GM12872 (cell line): ENCODE results near the gene KRTAP19-7.

Experiments used
- TF ChIP-seq, protein P1 (sequence below): IDR thresholded peaks from 3 replicates; pipeline ENCODE4 v1.5.1; 2011; ENCODE audit warnings: low read depth, mild to moderate bottlenecking, low read length, moderate library complexity; ENCODE audit not compliant: insufficient read depth

Gene KRTAP19-7, protein sequence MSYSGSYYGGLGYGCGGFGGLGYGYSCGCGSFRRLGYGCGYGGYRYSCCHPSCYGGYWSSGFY

DNA sequence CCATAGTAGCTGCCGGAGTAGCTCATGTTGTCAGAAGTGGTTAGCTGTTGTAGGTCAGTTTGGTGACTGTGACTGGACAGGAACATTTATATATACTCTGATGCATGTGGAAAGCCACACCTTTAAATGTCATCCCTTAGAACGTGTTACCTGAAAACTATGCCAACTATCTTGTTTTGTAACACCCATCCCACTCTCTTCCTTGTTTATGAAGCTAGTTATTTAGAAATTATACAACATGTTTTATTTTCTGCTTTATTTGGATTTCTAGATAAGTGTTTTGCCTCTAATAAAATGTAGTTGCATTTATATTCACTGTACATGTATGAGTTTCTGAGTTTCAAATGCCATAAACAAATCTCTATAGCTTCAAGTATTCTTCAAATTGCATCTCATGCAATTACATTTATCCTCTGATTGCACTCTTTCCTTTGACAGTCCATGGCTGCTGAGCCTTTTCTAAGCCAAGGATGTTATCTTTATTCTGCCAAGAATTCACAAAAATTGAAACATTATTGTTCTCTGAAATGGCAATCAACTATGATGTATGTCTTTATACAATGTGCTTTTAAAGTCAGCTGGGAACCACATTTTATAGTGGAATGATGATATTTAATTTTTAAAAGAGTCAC lies at the start of gene KRTAP19-7:
Gene KRTAP19-7 (minus strand): TSS at position 51 of the 632 bp plus-strand sequence. CDS start 25 bp downstream, at position 26.
- TF ChIP-seq, protein P1, sequence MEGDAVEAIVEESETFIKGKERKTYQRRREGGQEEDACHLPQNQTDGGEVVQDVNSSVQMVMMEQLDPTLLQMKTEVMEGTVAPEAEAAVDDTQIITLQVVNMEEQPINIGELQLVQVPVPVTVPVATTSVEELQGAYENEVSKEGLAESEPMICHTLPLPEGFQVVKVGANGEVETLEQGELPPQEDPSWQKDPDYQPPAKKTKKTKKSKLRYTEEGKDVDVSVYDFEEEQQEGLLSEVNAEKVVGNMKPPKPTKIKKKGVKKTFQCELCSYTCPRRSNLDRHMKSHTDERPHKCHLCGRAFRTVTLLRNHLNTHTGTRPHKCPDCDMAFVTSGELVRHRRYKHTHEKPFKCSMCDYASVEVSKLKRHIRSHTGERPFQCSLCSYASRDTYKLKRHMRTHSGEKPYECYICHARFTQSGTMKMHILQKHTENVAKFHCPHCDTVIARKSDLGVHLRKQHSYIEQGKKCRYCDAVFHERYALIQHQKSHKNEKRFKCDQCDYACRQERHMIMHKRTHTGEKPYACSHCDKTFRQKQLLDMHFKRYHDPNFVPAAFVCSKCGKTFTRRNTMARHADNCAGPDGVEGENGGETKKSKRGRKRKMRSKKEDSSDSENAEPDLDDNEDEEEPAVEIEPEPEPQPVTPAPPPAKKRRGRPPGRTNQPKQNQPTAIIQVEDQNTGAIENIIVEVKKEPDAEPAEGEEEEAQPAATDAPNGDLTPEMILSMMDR, result no peak

DNA sequence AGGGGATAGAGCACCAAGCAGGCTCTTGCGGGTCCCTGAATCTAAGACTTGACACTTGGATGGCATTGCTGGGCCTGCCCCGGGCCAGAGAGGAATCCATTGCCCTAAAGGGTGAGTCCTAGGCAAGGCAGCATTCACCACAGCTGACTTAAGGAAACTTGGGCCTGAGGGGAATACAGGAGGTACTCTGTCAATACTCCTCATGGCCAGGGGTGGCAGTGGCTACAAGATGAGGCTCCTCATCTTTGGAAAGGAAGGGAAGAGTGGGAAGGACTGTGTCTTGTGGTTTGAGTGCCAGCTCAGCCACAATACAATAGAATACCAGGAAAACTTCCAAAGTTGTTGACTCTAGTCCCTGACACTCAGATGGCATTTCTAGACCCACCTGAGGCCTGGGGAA lies 44.9 kb upstream of the KRTAP19-7 start:
- TF ChIP-seq, protein P1, result no peak

DNA sequence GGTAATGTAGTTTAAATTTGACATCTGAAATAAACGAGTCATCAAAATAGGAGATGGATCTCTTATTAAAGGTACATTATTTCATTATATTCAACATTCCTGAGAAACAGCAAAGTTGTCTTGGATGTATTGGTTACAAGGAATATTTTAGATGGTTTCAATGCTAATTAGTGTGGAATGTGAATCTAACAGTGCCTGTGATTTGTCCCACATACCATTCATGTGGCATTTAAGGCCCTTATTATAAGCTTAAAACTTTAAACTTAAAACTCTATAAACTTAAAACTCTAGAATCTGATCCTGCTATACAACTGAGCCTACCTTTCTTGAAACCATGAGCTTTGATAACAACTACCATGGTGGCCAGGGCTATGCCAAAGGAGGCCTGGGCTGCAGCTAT lies 39.7 kb upstream of the KRTAP19-7 start, which contains the start of gene KRTAP22-1:
Gene KRTAP22-1 (plus strand): TSS at position 301 of the 400 bp plus-strand sequence.
- TF ChIP-seq, protein P1, result no peak

DNA sequence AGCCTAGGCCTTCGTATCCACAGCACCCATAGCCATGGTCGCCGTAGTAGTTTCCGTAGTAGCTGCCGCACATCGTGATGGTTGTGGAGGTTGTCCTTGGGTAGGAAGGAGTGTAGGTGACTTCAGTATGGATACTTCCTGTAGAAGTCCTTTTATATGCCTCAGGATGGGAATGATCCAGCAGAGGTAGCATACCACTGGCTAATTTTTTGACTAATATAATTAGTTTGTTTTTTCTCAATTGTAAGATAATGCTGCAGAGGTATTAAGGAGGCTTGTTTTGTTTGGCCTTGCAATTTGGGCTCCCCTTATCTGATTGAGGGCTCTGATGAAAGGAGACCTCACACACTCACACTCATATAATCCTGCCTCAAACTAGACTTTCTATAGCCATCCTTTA lies 37.7 kb upstream of the KRTAP19-7 start, which contains the start of gene KRTAP6-2:
Gene KRTAP6-2 (minus strand): TSS at position 101 of the 400 bp plus-strand sequence. CDS start 28 bp downstream, at position 73.
- TF ChIP-seq, protein P1, result no peak

DNA sequence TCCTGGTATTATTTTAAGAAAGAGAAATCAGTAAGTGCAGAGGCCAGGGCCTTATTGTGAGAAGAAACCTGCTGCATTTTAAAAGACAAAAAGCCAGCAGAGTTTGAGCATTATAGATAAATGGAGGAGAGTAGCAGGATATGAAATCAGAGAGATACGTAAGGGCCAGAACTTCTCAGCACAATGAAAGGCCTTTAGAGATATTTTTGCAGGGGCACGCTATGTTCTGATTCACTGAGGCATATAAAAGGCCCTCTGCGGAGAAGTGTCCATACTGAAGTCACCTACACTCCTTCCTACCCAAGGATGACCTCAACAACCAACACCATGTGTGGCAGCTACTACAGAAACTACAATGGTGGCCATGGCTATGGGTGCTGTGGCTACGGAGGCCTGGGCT lies 31.0 kb upstream of the KRTAP19-7 start, which contains the start of gene KRTAP6-3:
Gene KRTAP6-3 (plus strand): TSS at position 301 of the 400 bp plus-strand sequence. CDS start 6 bp downstream, at position 307.
- TF ChIP-seq, protein P1, result no peak

DNA sequence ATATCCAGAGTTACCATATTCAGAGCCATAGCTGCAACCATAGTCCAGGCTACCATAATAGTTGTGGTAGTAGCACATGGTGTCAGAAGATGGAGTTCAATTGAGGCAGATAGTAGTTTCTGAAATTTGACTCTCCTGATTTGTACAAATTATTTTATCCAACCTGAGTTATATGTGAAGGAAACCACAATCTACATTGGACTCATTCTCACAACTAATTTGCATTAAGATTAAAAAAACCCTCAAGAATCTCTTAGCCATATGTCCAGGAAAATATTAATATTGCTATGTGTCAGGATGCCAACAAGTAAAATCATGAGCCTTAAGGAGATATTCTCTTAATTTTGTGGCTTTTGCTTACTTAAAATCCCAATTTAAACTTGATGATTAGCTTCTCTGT lies 29.2 kb upstream of the KRTAP19-7 start, which contains the start of gene KRTAP22-2:
Gene KRTAP22-2 (minus strand): TSS at position 101 of the 400 bp plus-strand sequence.
- TF ChIP-seq, protein P1, result no peak

DNA sequence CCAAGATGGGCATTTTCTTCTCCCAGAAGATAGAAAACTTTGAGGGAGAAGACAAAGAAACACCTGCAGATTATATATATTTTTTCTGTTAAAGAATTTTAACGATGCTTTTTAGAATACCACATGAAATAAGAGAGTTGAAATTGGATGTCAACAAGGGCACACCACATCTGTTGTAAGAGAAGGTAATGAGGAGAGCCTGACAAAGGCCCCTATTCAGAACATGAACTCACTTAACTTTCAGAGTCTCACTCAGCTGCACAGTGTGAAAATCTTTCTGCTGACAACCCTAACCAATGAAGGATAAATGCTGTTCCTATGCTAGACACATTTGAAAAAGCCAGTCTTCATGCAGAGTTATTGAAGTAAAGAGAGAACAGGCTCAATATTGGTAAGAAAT lies 21.8 kb upstream of the KRTAP19-7 start:
- TF ChIP-seq, protein P1, result no peak
